Retina (tissue), 1 donor: Measurements from ENCODE around the gene EMID1.

Experiments used
- DNase-seq: peaks from one replicate; pipeline ENCODE4 v3.0.0-alpha.2; 2016

Gene EMID1

GRCh38 chr22:29298641-29299040, 92.9 kb downstream of the EMID1 start:
- DNase-seq = no peak

GRCh38 chr22:29299136-29299900, 93.6 kb downstream of the EMID1 start:
- no peak for DNase-seq

- DNase-seq = peak; percentile 6
Observed at GRCh38 chr22:29300467-29300806, 94.7 kb downstream of the EMID1 start.

- DNase-seq = peak; percentile 11
Observed at GRCh38 chr22:29300807-29301601, 95.3 kb downstream of the EMID1 start.

- DNase-seq = peak; percentile 9
Observed at GRCh38 chr22:29301716-29302401, 96.2 kb downstream of the EMID1 start.

- no peak for DNase-seq
Observed at GRCh38 chr22:29302402-29302680, 96.6 kb downstream of the EMID1 start.

- peak; percentile 17 for DNase-seq
Observed at GRCh38 chr22:29302681-29303465, 97.2 kb downstream of the EMID1 start.

- DNase-seq = no peak
Observed at GRCh38 chr22:29305836-29306174, 100.1 kb downstream of the EMID1 start.

GRCh38 chr22:29306175-29306834, 100.6 kb downstream of the EMID1 start, which contains the start of gene GAS2L1:
Gene GAS2L1, plus strand, starts transcription at chr22:29306650. Its CDS starts 1,456 bp downstream, at chr22:29308106.
- peak; percentile 86 for DNase-seq

GRCh38 chr22:29306835-29307595, 101.3 kb downstream of the EMID1 start:
- peak; percentile 77 for DNase-seq

GRCh38 chr22:29307596-29308147, 102.0 kb downstream of the EMID1 start:
- DNase-seq = no peak

- DNase-seq = no peak
Observed at GRCh38 chr22:29308148-29308790, 102.6 kb downstream of the EMID1 start.

GRCh38 chr22:29308791-29309262, 103.1 kb downstream of the EMID1 start:
- no peak for DNase-seq
